Lung (tissue), 12 donors: Measurements from ENCODE around the gene ARL8A. TPM values are rescaled to one million over a fixed set of nuclear protein-coding genes. Genes with fewer than 3 reads are reported as not detected.
"Not testable (repeated sequence)": the region's sequence is repeated elsewhere in the genome, so short reads cannot be mapped to it uniquely, and the experiment has no call there.

Experiments
- ATAC-seq: fragments of 200-7000 bp; cut with Tn5 transposase; one replicate; pipeline ENCODE4 v1.9.1; 2020; ENCODE audit warnings: moderate number of reproducible peaks; ENCODE audit not compliant: insufficient read depth, low FRiP score
- DNase-seq, 3 donors: peaks; one replicate each; pipeline ENCODE4 v3.0.0-alpha.2; 2013 to 2017
- H3K27ac ChIP-seq, 2 donors: one replicate each; pipeline ENCODE4 v1.5.1; 2013; ENCODE audit warnings: mild to moderate bottlenecking in 2 of 2, moderate library complexity in 2 of 2, control low read depth in 1 of 2, inconsistent platforms in 1 of 2, low read depth in 1 of 2, low read length in 1 of 2
- H3K27me3 ChIP-seq, 3 donors: one replicate each; pipeline ENCODE4 v1.5.1; 2013; ENCODE audit warnings: low read length in 2 of 3; ENCODE audit not compliant: control insufficient read depth in 3 of 3, insufficient read depth in 3 of 3
- H3K36me3 ChIP-seq, 4 donors: one replicate each; pipeline ENCODE4 v1.5.1; 2013; ENCODE audit warnings: low read length in 4 of 4, mild to moderate bottlenecking in 1 of 4, moderate library complexity in 1 of 4; ENCODE audit not compliant: control insufficient read depth in 4 of 4, insufficient read depth in 4 of 4
- H3K4me1 ChIP-seq, 5 donors: one replicate each; pipeline ENCODE4 v1.5.1; 2013; ENCODE audit warnings: low read length in 5 of 5, mild to moderate bottlenecking in 2 of 5, moderate library complexity in 1 of 5; ENCODE audit not compliant: control insufficient read depth in 5 of 5, insufficient read depth in 5 of 5
- H3K4me3 ChIP-seq: one replicate; pipeline ENCODE4 v1.5.1; 2013; ENCODE audit warnings: mild to moderate bottlenecking, control low read depth, moderate library complexity
- H3K9ac ChIP-seq, 2 donors: one replicate each; pipeline ENCODE4 v1.5.1; 2013; ENCODE audit warnings: low read length in 2 of 2, control low read depth in 1 of 2; ENCODE audit not compliant: insufficient read depth in 1 of 2
- H3K9me3 ChIP-seq, 4 donors: one replicate each; pipeline ENCODE4 v1.5.1; 2013; ENCODE audit warnings: low read length in 3 of 4, mild to moderate bottlenecking in 1 of 4, moderate library complexity in 1 of 4; ENCODE audit not compliant: control insufficient read depth in 4 of 4, insufficient read depth in 3 of 4
- CTCF ChIP-seq: IDR thresholded peaks from 2 replicates; pipeline ENCODE4 v1.5.1; 2012; ENCODE audit warnings: mild to moderate bottlenecking; ENCODE audit errors: control extremely low read depth, extremely low read depth
- WGBS, 2 donors: extraction: QIAGEN DNeasy Blood & Tissue Kit; methylation state at CpG; one replicate each; pipeline ENCODE4 v1.1.7; 2013; 5-methylcytosine and 5-hydroxymethylcytosine counted together
- polyA plus RNA-seq, 2 donors: library from polyadenylated mRNA; stranded (reverse); fragments of 200-250 nt; gene quantifications; one replicate each; pipeline ENCODE4 v1.2.1, GENCODE V29; 2013
- total RNA-seq, 2 donors: library from RNA; depleted of rRNA in 1 of 2; stranded (reverse); fragments of >200 nt in 1 of 2; gene quantifications; one replicate each; pipeline ENCODE4 v1.2.1, GENCODE V29; 2014 to 2021
- donor health status: control.
- donor health status: control.
- donor health status: Bipolar disorder and iron deficiency.
- donor health status: healthy.
- donor health status: DM: yes; HTN: yes; CAD: no.

ARL8A gene
- total and polyA plus RNA-seq, 4 donors: 27.8 to 82.0 (median 48.8) TPM

- H3K9ac ChIP-seq: no peak overlapping the region
- no peaks in the 10 kb centered on the region for H3K36me3 ChIP-seq
- H3K4me3 ChIP-seq: no peak overlapping the region
- H3K27me3 ChIP-seq: peaks cover 0 to 27% (median 12%) of the 10 kb centered on the region in 3 donors
- H3K4me1 ChIP-seq: peaks cover 0 to 6% (median 0%) of the 10 kb centered on the region in 5 donors
- DNase-seq: peak; percentile 55 to 66 (median 61)
- peak; percentile 60 for TF ChIP-seq CTCF
- H3K27ac ChIP-seq: no peak overlapping the region
- WGBS, 2 donors: 27 to 33% methylated on average over 18 of the region's 18 CpGs
- H3K9me3 ChIP-seq: no peaks in the 10 kb centered on the region
- ATAC-seq: no peak
Observed at GRCh38 chr1:202192770-202193613, 48.5 kb upstream of the ARL8A start.

GRCh38 chr1:202191391-202191790 lies 46.9 kb upstream of the ARL8A start:
- H3K27ac ChIP-seq, ATAC-seq, H3K9ac ChIP-seq, H3K36me3 ChIP-seq, H3K4me1 ChIP-seq, DNase-seq, H3K4me3 ChIP-seq, H3K9me3 ChIP-seq: not testable (repeated sequence)
- peaks cover 0 to 27% (median 12%) of the 10 kb centered on the region in 3 donors for H3K27me3 ChIP-seq
- WGBS, 2 donors: 89% methylated on average over 15 to 21 of the region's 33 CpGs

- WGBS, 2 donors: 83 to 89% methylated on average over 7 of the region's 7 CpGs
- H3K4me1 ChIP-seq: peaks cover 0 to 6% (median 2%) of the 10 kb centered on the region in 5 donors
- H3K4me3 ChIP-seq: no peak overlapping the region
- no peak overlapping the region for H3K9ac ChIP-seq
- peaks cover 0 to 20% (median 9%) of the 10 kb centered on the region in 3 donors for H3K27me3 ChIP-seq
- no peaks in the 10 kb centered on the region for H3K36me3 ChIP-seq
- no peak for DNase-seq
- H3K27ac ChIP-seq: no peak overlapping the region
- no peaks in the 10 kb centered on the region for H3K9me3 ChIP-seq
- TF ChIP-seq CTCF: no peak
- no peak for ATAC-seq
Observed at GRCh38 chr1:202189918-202190715, 45.6 kb upstream of the ARL8A start.
